HG03139 (cell line): Measurements from ENCODE around the gene NEU4.

Source experiments
- ATAC-seq: cut with Tn5 transposase; IDR thresholded peaks from one replicate; pipeline ENCODE4 v1.9.1; 2021; ENCODE audit not compliant: unreplicated experiment

The NEU4 gene

DNA sequence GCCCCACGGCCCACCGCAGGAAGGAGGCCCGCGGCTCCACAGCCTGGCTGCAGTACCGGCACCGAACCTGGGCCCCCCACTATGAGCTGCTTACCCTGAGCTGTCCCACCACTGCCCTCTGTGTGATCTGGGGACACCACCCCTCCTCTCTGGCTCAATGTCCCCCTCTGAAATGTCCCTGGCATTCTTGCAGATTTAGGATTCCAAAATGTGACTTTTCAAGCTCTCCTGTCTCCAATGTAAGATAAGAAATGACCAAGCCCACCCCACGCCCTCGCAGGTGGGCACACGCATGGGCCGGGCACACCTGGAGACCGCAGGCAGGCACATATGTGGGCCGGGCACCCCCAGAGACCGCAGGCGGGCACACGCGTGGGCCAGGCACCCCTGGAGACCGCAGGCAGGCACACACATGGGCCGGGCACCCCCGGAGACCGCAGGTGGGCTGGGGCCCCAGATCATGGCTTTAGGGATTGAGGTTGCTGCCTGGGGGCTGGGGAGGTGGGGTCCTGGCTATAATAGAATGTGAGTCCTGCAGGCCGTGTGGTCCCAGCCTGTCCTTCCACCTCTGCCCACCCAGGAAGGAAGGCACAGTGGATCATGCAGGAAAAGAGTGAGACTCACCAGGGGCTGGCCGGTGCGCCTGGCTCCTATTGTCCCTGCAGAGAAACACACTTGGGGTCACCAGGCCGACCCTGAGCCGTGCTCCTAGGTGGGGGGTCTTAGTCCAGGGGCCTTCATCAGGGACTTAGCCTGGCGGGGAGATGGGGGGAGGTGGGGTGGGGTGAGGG lies 42.5 kb downstream of the NEU4 start:
- ATAC-seq = no peak

- no peak for ATAC-seq
Measured at GRCh38 chr2:241852116-241852980, 43.4 kb downstream of the NEU4 start.

DNA sequence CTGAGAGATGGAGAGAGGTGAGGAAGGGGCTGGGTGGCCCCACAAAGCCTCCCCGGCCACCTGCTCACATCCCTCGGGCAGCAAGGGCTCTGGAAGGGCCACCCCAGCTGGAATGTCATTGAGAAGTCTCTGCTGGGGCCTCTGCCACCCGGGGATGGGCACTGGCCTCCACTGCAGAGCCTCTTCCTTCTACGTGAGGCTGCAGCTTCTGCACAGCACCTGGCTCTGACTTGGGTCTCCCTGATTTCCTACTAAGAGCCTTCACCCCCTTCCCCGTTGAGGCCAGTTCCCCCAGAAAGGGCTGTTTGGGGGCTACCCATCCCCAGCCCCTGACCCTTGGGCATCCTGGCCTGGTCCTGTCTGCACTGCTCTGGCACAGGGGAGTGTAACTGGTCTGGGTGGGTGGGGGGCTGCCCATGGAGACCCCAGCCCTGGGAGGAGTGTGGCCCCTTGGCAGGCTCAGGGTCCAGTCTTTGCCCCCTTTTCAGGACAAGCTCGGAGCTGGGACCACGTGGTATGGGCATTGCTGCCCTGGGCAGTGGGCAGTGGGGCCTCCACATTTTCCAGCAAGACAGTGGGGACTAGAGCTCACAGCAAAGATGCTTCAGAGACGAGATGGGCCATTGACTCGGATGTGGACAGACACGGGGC lies 44.1 kb downstream of the NEU4 start:
- ATAC-seq = no peak

DNA sequence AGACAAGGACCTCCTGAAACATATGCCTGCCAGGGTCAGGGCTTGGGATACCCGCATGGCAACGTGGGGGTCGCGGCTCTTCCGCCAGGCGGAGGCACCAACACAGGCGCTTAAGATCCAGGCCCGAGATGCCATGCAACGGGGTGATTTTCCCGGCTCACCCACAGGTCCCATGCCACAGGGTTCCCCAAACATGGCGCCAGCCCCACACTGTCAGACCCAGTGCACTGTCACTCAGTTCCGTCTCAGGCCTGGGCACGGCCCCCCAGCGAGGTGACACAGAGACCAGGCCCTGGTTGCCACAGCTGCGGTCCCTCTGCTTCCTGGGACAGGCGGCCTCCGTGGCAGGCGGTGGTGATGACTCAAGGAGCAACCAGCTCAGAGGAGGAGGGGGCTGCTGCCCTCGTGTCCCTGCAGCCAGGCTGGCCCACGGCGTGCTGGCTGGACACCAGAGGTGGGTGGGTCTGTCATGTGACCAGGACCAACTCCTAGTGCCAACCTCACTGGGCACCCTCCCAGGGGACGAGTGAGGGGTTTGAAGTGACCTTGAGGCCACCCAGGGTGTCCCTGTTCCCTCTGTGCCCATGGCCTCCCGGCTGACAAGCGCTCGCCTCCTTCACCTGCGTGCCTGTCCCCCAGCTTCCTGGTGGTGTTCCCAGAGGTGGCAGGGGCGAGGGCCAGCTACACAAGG lies 44.8 kb downstream of the NEU4 start:
- ATAC-seq = no peak

DNA sequence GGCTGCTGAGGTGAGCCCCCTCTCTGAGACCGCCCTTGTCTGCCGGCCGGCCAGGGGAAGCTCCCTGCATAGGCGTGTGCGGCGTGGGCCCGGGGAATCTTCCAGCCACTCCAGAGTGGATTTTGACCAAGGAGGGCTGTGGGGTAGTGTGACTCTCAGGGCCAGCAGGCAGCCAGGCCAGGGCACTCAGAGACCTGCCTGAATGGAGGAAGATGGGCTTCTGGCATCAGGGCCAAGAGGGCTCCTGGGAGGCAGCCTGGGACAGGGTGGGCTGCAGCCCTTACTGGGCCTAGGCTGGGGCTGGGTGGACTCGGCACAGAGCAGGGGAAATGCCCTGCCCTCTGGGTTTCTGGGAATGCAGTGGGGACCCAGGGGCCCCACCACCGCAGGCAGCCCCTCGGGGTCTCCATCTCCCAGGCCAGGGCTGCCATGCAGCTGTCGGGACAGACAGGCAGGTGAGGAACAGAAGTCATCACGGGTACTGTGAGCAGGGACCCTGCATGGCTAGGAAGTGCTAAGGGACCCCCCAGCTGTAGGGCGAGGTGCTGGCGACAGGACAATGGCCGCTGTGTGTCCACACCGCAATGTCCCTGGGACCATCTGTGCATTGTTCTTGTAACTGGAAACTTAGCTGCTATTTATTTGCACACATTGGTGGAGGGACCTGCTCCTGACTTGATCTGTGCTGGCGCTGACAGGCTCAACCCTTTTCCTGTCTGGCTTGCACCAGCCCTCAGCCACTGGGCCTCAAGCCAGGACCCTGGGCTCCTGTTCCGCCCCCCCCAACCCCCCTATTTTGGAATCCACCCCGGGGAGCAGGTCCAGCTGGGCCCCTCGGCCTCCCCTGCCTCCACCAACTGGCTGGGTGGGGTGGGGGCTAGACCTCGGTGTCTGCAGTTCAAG lies 45.6 kb downstream of the NEU4 start:
- ATAC-seq = no peak

GRCh38 chr2:241855245-241855887 lies 46.4 kb downstream of the NEU4 start:
- no peak for ATAC-seq

- no peak for ATAC-seq
Measured at GRCh38 chr2:241855888-241856422, 47.0 kb downstream of the NEU4 start.

DNA sequence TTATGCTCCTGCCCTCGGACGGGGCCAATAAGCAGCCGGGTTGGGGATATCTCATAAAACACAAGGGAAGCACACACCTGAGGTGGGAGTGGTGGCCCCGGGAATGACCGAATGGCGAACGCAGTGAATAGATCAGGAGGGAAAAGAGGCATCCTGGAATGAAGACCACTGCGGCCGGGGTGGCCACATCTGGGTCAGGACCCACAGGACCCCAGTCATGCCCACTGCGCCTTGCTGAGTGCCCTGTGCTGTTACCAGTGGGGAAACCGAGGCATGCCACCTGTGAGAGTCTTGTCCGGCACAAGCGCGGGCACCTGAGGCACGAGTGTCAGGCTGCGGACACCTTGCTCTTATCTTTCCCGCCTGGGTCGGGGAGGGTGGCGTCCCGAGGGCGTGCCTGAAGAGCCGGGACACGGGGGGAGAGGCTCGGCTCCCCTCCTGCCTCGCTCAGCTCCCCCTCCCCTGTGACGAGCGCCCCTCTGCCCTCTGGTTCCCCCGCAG lies 48.1 kb downstream of the NEU4 start:
- ATAC-seq = no peak

DNA sequence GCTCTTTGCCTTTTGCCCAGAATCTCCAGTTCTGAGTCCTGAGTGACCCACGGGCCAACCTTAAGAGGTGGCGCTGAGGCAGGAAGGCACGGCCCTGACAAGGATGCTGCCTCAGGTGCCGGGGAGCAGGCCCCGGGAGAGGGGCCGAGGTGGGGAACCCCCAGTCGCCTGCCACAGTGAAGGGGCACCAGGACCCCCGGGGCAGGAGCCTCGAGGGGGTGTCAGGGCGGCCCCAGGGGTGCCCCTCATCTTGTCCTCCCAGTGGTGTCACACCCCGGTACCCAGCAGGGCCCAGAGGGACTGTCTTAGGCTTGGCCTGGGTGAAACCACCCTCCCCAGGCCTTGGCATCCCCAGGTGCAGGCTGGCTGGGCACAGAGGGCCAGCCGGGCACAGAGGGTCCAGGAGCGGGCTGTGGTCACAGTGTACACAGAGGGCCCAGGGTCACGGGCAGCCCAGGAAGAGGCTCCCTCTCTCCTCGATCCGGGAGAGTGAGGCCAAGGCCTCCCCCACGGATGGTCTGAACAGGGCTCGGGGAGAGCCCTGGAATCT lies 48.7 kb downstream of the NEU4 start:
- ATAC-seq = no peak

DNA sequence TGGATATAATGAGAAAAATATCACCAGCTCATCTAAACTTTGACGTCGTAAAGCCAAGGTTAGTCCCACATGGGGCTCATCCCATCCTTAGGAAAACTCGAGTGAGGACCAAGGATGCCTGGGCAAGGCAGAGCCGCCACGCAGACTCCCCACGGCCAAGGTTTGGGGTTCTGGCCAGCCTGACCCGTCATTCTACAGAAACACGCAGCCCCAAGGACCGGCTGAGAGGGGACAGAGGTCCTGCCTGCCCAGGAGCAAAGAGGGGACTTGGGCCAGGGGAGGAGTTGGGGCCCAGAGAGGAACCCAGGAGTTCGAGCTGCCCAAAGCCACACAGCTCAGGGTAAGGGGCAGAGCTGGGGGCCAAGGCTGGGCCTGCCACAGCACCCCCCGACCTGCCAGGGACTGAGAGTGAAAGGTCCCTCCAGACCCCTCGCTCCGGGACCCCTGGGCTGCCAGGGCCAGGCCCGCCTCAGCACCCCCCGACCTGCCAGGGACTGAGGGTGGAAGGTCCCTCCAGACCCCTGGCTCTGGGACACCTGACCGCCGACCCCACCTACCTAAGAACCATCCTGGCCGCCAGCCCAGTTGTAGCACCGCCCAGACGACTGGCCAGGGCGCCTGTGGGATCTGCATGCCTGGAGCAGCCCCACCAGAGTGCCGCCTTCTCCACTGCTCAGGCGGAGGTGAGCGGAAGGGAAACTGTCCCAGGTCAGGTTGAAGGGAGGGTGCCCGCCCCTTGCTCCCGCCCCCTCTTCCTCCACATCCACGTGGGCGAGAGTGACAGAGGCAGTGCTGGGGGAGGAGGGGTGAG lies 49.4 kb downstream of the NEU4 start, which contains the start of gene PDCD1:
Gene PDCD1, minus strand, starts transcription at position 689 of the 811 bp plus-strand sequence. Its CDS starts 56 bp downstream, at position 633.
- no peak for ATAC-seq

DNA sequence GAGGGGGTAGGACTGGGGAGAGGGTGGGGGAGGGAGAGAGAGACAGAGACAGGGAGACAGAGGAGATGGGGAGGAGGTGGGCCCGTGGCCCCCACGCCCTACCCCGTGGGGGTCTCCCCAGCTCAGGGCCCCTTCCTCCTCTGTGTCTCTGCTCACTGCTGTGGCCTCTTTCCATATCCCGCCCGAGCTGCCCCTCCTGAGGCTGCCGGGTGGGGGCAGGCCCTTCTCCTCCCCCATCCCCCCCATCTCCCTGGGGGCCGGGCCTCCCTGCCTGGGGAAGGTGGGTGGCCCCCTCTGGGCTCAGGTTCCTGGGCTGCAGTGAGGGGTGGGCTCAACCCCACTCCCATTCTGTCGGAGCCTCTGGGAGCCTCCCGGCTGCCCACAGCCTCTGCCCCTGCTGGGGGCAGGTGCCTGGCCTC lies 50.0 kb downstream of the NEU4 start:
- no peak for ATAC-seq

- no peak for ATAC-seq
Measured at GRCh38 chr2:241859436-241860183, 50.6 kb downstream of the NEU4 start.

GRCh38 chr2:241860184-241861078 lies 51.4 kb downstream of the NEU4 start:
- ATAC-seq = no peak

DNA sequence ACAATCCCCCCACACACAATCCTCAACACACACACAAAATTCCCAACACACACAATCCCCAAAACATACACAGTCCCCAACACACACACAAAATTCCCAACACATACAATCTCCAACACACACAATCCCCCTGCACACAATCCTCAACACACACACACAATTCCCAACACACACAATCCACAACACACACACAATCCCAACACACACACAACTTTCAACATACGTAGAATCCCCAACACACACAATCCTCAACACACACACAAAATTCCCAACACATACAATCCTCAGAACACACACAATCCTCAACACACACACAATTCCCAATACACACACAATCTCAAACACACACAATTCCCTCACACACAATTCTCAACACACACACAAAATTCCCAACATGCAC lies 52.3 kb downstream of the NEU4 start:
- no peak for ATAC-seq

GRCh38 chr2:241862093-241862492 lies 53.1 kb downstream of the NEU4 start:
- ATAC-seq = no peak
